ENCODE results near the gene FANCC.
"Not testable (repeated sequence)": the region's sequence is repeated elsewhere in the genome, so short reads cannot be mapped to it uniquely, and the experiment has no call there.

Gene FANCC

DNA sequence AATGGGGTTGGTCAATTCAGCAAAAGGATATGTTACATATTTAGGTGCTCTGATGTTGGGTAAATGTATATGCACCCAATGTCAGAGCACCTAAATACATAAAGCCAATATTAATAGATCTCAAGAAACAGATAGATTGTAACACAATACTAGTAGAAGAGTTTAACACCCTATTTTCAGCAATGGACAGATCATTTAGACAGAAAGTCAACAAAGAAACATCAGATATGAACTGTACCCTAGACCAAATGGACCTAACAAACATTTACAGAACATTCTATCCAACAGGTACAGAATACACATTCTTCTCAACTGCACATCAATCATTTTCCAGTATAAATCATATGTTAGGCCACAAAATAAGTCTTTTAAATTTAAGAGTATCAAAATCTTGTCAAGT is 35.2 kb downstream of the FANCC start:
- Histone ChIP-seq H3K9me3 (no peaks in the 10 kb centered on the region), H3K27me3 (no peaks in the 10 kb centered on the region), H3K36me3 (no peaks in the 10 kb centered on the region), H3K4me3 (ENCODE audit: low read depth in 1 of 2, low read length in 1 of 2) (no peak overlapping the region), H3K4me1 (ENCODE audit: control insufficient read depth in 1 of 2, insufficient read depth in 1 of 2, low read depth in 1 of 2, low read length in 1 of 2) (no peaks in the 10 kb centered on the region), H3K27ac (no peak overlapping the region)
- TF ChIP-seq, protein P1, sequence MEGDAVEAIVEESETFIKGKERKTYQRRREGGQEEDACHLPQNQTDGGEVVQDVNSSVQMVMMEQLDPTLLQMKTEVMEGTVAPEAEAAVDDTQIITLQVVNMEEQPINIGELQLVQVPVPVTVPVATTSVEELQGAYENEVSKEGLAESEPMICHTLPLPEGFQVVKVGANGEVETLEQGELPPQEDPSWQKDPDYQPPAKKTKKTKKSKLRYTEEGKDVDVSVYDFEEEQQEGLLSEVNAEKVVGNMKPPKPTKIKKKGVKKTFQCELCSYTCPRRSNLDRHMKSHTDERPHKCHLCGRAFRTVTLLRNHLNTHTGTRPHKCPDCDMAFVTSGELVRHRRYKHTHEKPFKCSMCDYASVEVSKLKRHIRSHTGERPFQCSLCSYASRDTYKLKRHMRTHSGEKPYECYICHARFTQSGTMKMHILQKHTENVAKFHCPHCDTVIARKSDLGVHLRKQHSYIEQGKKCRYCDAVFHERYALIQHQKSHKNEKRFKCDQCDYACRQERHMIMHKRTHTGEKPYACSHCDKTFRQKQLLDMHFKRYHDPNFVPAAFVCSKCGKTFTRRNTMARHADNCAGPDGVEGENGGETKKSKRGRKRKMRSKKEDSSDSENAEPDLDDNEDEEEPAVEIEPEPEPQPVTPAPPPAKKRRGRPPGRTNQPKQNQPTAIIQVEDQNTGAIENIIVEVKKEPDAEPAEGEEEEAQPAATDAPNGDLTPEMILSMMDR (IDR thresholded peaks at IDR 0.05) = no peak

- Histone ChIP-seq H3K4me1 (ENCODE audit: control insufficient read depth in 1 of 2, insufficient read depth in 1 of 2, low read depth in 1 of 2, low read length in 1 of 2) (no peaks in the 10 kb centered on the region), H3K9me3 (no peaks in the 10 kb centered on the region), H3K36me3 (no peaks in the 10 kb centered on the region), H3K27me3 (no peaks in the 10 kb centered on the region), H3K27ac (no peak overlapping the region), H3K4me3 (ENCODE audit: low read depth in 1 of 2, low read length in 1 of 2) (no peak overlapping the region)
- TF ChIP-seq, protein P1 (IDR thresholded peaks at IDR 0.05) = no peak
Observed at GRCh38 chr9:95280745-95281144, 36.8 kb downstream of the FANCC start.

- Histone ChIP-seq H3K4me3 (ENCODE audit: low read depth in 1 of 2, low read length in 1 of 2) (no peak overlapping the region), H3K36me3 (no peaks in the 10 kb centered on the region), H3K27ac (no peak overlapping the region), H3K4me1 (ENCODE audit: control insufficient read depth in 1 of 2, insufficient read depth in 1 of 2, low read depth in 1 of 2, low read length in 1 of 2) (no peaks in the 10 kb centered on the region), H3K27me3 (no peaks in the 10 kb centered on the region), H3K9me3 (no peaks in the 10 kb centered on the region)
- TF ChIP-seq, protein P1 (IDR thresholded peaks at IDR 0.05) = no peak
Observed at GRCh38 chr9:95277509-95277908, 40.0 kb downstream of the FANCC start.

GRCh38 chr9:95276395-95276954 is 41.0 kb downstream of the FANCC start:
- TF ChIP-seq, protein P1 (IDR thresholded peaks at IDR 0.05) = no peak
- Histone ChIP-seq H3K27me3 (no peaks in the 10 kb centered on the region), H3K4me1 (ENCODE audit: control insufficient read depth in 1 of 2, insufficient read depth in 1 of 2, low read depth in 1 of 2, low read length in 1 of 2) (no peaks in the 10 kb centered on the region), H3K9me3 (no peaks in the 10 kb centered on the region), H3K4me3 (ENCODE audit: low read depth in 1 of 2, low read length in 1 of 2) (no peak overlapping the region), H3K27ac (no peak overlapping the region), H3K36me3 (no peaks in the 10 kb centered on the region)

GRCh38 chr9:95274160-95274559 is 43.3 kb downstream of the FANCC start:
- not testable (repeated sequence) for H3K4me1 ChIP-seq (ENCODE audit: control insufficient read depth in 1 of 2, insufficient read depth in 1 of 2, low read depth in 1 of 2, low read length in 1 of 2); H3K27ac ChIP-seq; H3K36me3 ChIP-seq; H3K4me3 ChIP-seq (ENCODE audit: low read depth in 1 of 2, low read length in 1 of 2); H3K9me3 ChIP-seq; H3K27me3 ChIP-seq

DNA sequence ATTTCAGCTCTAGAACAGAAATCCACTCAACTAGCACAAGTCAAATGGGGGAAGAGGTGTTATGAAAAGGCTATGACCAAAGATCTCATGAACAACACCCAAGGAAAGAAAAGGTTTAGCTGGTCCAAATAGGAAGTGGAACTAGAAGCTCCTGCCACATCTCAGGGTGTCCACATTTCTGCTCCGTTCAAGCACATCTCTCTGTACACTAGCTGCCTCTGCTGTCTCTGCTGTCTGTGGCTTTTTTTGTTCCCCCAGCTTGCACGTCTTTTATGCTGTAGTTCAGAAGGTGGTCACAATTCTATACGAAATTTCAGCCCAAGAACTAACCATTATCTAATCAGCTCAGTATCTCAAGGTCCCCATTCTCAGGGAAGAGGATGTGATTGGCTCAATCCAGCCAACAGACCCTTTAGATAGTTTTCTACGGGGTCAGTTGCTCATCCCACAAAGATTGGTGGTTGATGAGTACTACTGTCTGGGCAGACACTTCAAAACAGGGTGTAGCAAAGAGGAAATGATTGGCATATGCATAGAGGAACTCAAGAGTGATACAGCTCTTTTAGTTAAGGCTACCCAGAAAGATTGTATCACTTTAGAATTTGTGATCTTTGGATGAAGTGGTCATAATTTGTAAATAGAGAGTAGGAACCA is 44.0 kb downstream of the FANCC start:
- Histone ChIP-seq H3K4me1 (ENCODE audit: control insufficient read depth in 1 of 2, insufficient read depth in 1 of 2, low read depth in 1 of 2, low read length in 1 of 2) (no peaks in the 10 kb centered on the region), H3K36me3 (no peaks in the 10 kb centered on the region), H3K27me3 (no peaks in the 10 kb centered on the region), H3K27ac (no peak overlapping the region), H3K4me3 (ENCODE audit: low read depth in 1 of 2, low read length in 1 of 2) (no peak overlapping the region), H3K9me3 (no peaks in the 10 kb centered on the region)
- TF ChIP-seq, protein P1 (IDR thresholded peaks at IDR 0.05) = no peak
